Measurements from ENCODE around the gene ACSM4. TPM values are rescaled to one million over a fixed set of nuclear protein-coding genes. Genes with fewer than 3 reads are reported as not detected.

ACSM4 gene
- total RNA-seq (not detected in 2 replicates), polyA plus RNA-seq (not detected in 2 replicates), polyA minus RNA-seq (ENCODE audit: low replicate concordance) (not detected in 2 replicates)
- polyA plus RNA-seq (2012): not detected in 2 replicates

GRCh38 chr12:7303772-7304171 lies at the start of gene ACSM4:
TSS of gene ACSM4 (plus strand) at chr12:7304072. CDS start at chr12:7304332, 260 bp downstream.
- Histone ChIP-seq H3K4me3 (replicated peaks in 1 of 4; ENCODE audit: control extremely low read depth in 1 of 4, insufficient read depth in 1 of 4, low read depth in 3 of 4, low read length in 4 of 4) (no peak within 1 kb of the TSS), H3K36me3 (ENCODE audit: control insufficient read depth, insufficient read depth, low read length) (no peaks in the 10 kb centered on the region), H3K9me3 (ENCODE audit: control insufficient read depth, insufficient read depth, low read depth, low read length) (no peaks in the 10 kb centered on the region), H3K27ac (ENCODE audit: insufficient read depth, low read length) (no peak within 1 kb of the TSS), H2AFZ (ENCODE audit: low read length) (no peak within 1 kb of the TSS), H3K9ac (ENCODE audit: insufficient read depth, low read length) (no peak within 1 kb of the TSS), H4K20me1 (ENCODE audit: control insufficient read depth, extremely low read depth, insufficient read depth, low read length) (no peaks in the 10 kb centered on the region), H3K27me3 (ENCODE audit: control insufficient read depth, insufficient read depth, low read length) (no peaks in the 10 kb centered on the region), H3K4me2 (ENCODE audit: extremely low read depth, insufficient read depth, low read length) (no peak within 1 kb of the TSS), H3K4me1 (ENCODE audit: control insufficient read depth, extremely low read depth, insufficient read depth, low read length) (no peaks in the 10 kb centered on the region), H3K79me2 (ENCODE audit: control insufficient read depth, insufficient read depth, low read length) (no peaks in the 10 kb centered on the region)
- TF ChIP-seq EZH2 (IDR thresholded peaks at IDR 0.05; ENCODE audit: low read length, missing control alignments) (no peak), CTCF (conservative IDR thresholded peaks at IDR 0.05 in 1 of 2, IDR thresholded peaks at IDR 0.05 in 1 of 2; ENCODE audit: low read depth in 1 of 2, low read length in 2 of 2) (no peak)
- no peak for DNase-seq (ENCODE audit: low read depth in 2 of 2)

GRCh38 chr12:7259060-7259459 lies 44.8 kb upstream of the ACSM4 start:
- H4K20me1 ChIP-seq (ENCODE audit: control insufficient read depth, extremely low read depth, insufficient read depth, low read length): no peaks in the 10 kb centered on the region
- H3K36me3 ChIP-seq (ENCODE audit: control insufficient read depth, insufficient read depth, low read length): no peaks in the 10 kb centered on the region
- H3K4me3 ChIP-seq (replicated peaks in 1 of 4; ENCODE audit: control extremely low read depth in 1 of 4, insufficient read depth in 1 of 4, low read depth in 3 of 4, low read length in 4 of 4): no peak overlapping the region
- no peak overlapping the region for H3K27ac ChIP-seq (ENCODE audit: insufficient read depth, low read length)
- no peak for DNase-seq (ENCODE audit: low read depth in 2 of 2)
- H2AFZ ChIP-seq (ENCODE audit: low read length): no peak overlapping the region
- no peaks in the 10 kb centered on the region for H3K4me1 ChIP-seq (ENCODE audit: control insufficient read depth, extremely low read depth, insufficient read depth, low read length)
- H3K79me2 ChIP-seq (ENCODE audit: control insufficient read depth, insufficient read depth, low read length): no peaks in the 10 kb centered on the region
- H3K9ac ChIP-seq (ENCODE audit: insufficient read depth, low read length): no peak overlapping the region
- H3K4me2 ChIP-seq (ENCODE audit: extremely low read depth, insufficient read depth, low read length): no peak overlapping the region
- no peaks in the 10 kb centered on the region for H3K9me3 ChIP-seq (ENCODE audit: control insufficient read depth, insufficient read depth, low read depth, low read length)
- no peaks in the 10 kb centered on the region for H3K27me3 ChIP-seq (ENCODE audit: control insufficient read depth, insufficient read depth, low read length)
- TF ChIP-seq CTCF (conservative IDR thresholded peaks at IDR 0.05 in 1 of 2, IDR thresholded peaks at IDR 0.05 in 1 of 2; ENCODE audit: low read depth in 1 of 2, low read length in 2 of 2) (no peak), EZH2 (IDR thresholded peaks at IDR 0.05; ENCODE audit: low read length, missing control alignments) (no peak)

GRCh38 chr12:7264538-7264937 lies 39.3 kb upstream of the ACSM4 start:
- DNase-seq (ENCODE audit: low read depth in 2 of 2): no peak
- H2AFZ ChIP-seq (ENCODE audit: low read length): no peak overlapping the region

More at GRCh38 chr12:7264538-7264937, 39.3 kb upstream of the ACSM4 start:
- TF ChIP-seq CTCF (conservative IDR thresholded peaks at IDR 0.05 in 1 of 2, IDR thresholded peaks at IDR 0.05 in 1 of 2; ENCODE audit: low read depth in 1 of 2, low read length in 2 of 2) (no peak), EZH2 (IDR thresholded peaks at IDR 0.05; ENCODE audit: low read length, missing control alignments) (no peak)
- no peak overlapping the region for H3K27ac ChIP-seq (ENCODE audit: insufficient read depth, low read length)
- no peaks in the 10 kb centered on the region for H3K4me1 ChIP-seq (ENCODE audit: control insufficient read depth, extremely low read depth, insufficient read depth, low read length)
- H3K27me3 ChIP-seq (ENCODE audit: control insufficient read depth, insufficient read depth, low read length): no peaks in the 10 kb centered on the region
- H3K4me2 ChIP-seq (ENCODE audit: extremely low read depth, insufficient read depth, low read length): no peak overlapping the region
- no peaks in the 10 kb centered on the region for H3K79me2 ChIP-seq (ENCODE audit: control insufficient read depth, insufficient read depth, low read length)
- no peaks in the 10 kb centered on the region for H3K36me3 ChIP-seq (ENCODE audit: control insufficient read depth, insufficient read depth, low read length)
- H4K20me1 ChIP-seq (ENCODE audit: control insufficient read depth, extremely low read depth, insufficient read depth, low read length): no peaks in the 10 kb centered on the region
- no peaks in the 10 kb centered on the region for H3K9me3 ChIP-seq (ENCODE audit: control insufficient read depth, insufficient read depth, low read depth, low read length)
- H3K4me3 ChIP-seq (replicated peaks in 1 of 4; ENCODE audit: control extremely low read depth in 1 of 4, insufficient read depth in 1 of 4, low read depth in 3 of 4, low read length in 4 of 4): no peak overlapping the region
- H3K9ac ChIP-seq (ENCODE audit: insufficient read depth, low read length): no peak overlapping the region
